GM18907 (cell line): ENCODE measurements around the gene ASCC1.
A peak's percentile ranks its signal among the peaks of the same experiment; 100 is the strongest.
"Not testable (repeated sequence)": the region's sequence is repeated elsewhere in the genome, so short reads cannot be mapped to it uniquely, and the experiment has no call there.

Experiments used
- ATAC-seq: cut with Tn5 transposase; IDR thresholded peaks from one replicate; pipeline ENCODE4 v1.9.1; 2021; ENCODE audit warnings: mild to moderate bottlenecking, moderate library complexity; ENCODE audit not compliant: unreplicated experiment

Gene ASCC1

GRCh38 chr10:72133517-72133916, 82.6 kb downstream of the ASCC1 start:
- peak; percentile 83 for ATAC-seq

DNA sequence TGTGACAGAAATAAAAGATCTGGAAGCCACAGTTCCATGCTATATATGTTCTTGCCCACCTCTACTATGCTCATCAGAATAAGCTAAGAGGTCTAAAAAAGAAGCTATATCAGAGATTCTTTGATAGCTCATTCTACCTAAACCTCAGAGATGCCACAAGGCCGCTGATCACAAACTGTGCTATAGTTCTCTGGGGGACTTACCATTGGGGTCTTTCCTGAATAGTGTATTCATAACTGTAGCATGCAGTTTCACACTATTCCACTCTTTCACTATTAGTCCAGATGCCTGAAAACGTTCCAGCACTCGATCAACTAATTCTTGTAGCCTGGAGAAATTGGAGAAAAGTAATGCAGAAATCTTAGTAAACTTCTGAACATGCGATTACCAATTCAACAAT, 83.2 kb downstream of the ASCC1 start:
- ATAC-seq, result peak; percentile 20

- ATAC-seq, result no peak
Measured at GRCh38 chr10:72127571-72127970, 88.5 kb downstream of the ASCC1 start.

DNA sequence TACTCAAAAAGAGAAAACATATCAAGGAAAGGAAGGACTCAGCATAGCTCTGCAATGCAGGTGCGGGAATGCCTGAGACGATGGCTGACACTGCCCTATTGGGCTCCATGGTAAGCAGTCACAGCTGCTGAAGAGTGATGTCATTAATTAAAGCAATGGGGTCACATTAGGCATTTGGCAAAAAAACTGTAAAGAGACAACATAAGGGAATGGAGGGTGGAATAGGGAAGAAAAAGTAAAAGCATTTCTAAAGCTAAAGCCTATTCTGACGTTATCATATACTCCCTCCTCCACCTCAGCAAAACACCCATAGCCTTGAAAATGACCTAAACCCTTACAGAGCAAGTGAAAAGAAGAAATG, 89.2 kb downstream of the ASCC1 start:
- ATAC-seq, result no peak

- no peak for ATAC-seq
Measured at GRCh38 chr10:72126184-72126871, 89.7 kb downstream of the ASCC1 start.

DNA sequence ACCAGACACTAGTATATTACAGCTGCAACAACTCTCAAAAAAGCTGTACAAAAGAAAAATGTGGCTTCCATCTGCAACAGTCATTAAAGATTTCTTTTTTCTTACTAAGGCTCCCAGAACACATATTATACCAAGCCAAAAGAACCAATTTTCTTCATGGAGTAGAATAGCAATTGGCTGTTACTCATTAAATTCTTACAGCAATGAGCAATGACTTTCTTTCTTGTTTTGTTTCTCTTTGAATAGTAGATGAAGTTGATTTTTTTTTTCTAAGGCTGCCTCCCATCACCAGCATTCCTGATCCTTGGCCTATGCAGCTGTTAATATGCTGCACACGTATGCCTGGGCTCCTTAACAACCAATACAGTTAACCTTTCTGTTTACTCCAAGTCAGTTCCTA, 91.1 kb downstream of the ASCC1 start:
- ATAC-seq, result no peak

DNA sequence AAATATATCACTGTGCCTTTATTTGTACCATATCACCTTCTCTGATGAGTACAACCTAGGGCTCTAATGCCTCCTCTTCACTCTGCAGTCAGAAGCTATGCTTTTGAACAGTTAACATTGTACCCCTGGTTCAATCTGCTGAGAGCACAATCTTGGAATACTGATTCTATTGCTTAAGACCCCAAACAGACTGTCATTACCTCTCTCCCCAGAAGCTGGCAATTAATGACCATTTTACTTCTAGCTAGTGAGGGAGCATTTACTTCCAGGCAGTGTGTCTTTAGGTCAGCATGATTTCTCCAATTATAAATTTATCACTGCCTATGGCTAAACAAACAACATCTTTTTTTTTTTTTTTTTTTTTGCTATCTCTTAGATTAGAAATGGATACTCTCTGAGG, 91.7 kb downstream of the ASCC1 start:
- ATAC-seq, result no peak

- no peak for ATAC-seq
Measured at GRCh38 chr10:72123616-72124015, 92.5 kb downstream of the ASCC1 start.

DNA sequence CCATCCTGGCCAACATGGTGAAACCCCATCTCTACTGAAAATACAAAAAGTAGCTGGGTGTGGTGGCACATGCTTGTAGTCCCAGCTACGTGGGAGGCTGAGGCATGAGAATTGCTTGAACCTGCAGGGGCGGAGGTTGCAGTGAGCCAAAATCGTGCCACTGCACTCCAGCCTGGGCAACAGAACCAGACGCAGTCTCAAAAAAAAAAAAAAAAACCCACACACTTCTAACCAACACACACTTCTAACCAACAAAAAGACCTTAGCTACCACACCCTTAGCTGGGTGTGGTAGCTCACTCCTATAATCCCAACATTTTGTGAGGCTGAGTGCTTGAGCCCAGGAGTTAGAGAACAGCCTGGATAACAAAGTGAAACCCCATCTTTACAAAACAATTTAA, 93.9 kb downstream of the ASCC1 start:
- no peak for ATAC-seq

DNA sequence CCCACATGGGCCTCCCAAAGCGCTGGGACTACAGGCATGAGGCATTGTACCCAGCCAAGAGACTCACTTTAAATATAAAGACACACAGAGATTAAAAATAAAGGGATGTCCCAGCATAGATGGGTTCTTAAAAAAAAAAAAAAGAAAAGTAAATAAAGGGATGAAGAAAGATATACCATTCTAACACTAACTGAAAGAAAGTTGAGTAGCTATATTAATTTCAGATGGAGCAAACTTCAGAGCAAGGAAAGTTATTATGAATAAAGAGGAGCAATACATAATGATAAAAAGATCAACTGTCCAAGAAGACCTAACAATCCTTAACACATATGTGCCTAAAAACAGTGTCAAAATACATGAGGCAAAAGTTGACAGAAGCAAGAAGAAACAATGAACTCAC, 94.7 kb downstream of the ASCC1 start:
- no peak for ATAC-seq

DNA sequence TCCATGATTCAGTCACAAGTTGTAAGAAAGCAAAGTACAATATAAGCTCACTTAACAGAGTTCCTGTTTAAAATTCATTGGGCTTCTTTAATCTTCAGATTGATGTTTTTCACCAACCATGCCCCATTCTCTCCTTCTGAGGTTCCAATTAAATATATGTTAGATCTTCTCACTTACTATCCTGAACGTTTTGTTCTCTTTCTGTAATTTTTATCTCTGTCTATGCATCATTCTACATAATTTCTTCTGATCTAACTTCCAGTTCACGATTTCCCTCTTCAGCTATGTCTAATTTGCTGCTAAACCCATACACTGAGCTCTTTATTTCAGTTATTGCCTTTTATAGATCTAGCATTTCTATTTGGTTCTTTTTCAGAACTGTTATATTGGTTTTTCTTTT, 99.7 kb downstream of the ASCC1 start:
- no peak for ATAC-seq

GRCh38 chr10:72114706-72115450, 101.2 kb downstream of the ASCC1 start:
- ATAC-seq, result no peak

DNA sequence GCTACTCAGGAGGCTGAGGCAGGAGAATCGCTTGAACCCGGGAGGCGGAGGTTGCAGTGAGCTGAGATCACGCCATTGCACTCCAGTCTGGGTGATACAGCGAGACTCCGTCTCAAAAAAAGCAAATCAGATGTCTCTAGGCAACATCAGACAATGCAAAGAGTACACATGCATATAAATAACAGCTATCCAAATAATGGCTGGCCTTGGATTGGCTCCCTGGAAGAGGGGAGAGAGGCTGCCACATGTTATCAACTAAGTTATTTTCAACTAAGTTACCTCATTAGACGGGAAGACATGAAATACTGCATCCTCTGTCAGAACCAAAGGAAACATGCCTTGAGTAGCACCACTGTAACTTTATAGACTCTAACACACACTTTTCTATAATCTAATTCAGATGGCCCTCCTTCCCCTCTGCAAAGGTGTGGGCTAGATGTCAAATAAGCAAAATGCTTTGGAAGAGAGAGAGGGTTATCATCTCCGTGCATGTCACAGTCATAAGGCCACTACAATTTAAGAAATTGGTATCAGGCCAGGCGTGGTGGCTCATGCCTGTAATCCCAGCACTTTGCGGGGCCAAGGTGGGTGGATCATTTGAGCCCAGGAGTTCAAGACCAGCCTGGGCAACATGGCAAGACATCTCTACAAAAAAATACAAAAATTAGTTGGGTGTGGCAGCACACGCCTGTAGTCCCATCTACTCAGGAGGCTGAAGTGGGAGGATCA, 105.2 kb downstream of the ASCC1 start:
- ATAC-seq, result no peak

- ATAC-seq, result no peak
Measured at GRCh38 chr10:72109636-72110157, 106.4 kb downstream of the ASCC1 start.

GRCh38 chr10:72108830-72109635, 107.0 kb downstream of the ASCC1 start:
- no peak for ATAC-seq

GRCh38 chr10:72108004-72108370, 108.1 kb downstream of the ASCC1 start:
- ATAC-seq, result not testable (repeated sequence)

- no peak for ATAC-seq
Measured at GRCh38 chr10:72107325-72108003, 108.6 kb downstream of the ASCC1 start.

DNA sequence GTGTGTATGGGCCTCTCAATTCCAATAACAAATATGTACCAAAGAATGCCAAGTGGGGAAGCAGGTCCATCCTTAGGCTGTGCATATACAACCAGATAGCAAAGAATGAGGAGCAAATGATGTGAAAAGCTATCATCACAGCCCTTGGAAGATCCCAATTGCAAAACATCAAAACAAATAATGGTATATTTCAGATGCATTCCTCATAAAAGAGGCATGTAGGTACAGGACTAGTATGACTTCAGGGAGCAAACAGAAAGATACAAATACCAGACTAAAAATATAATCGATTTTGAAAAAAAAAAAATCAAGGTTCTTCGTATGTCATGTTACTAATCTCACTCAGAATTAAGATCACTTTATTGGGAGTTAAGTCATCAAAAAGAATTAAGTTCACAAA, 109.2 kb downstream of the ASCC1 start:
- no peak for ATAC-seq

GRCh38 chr10:72106154-72106849, 109.8 kb downstream of the ASCC1 start:
- no peak for ATAC-seq

- ATAC-seq, result no peak
Measured at GRCh38 chr10:72105710-72106109, 110.4 kb downstream of the ASCC1 start.
